ENCODE results near the gene STAT6. TPM values are rescaled to one million over a fixed set of nuclear protein-coding genes. Genes with fewer than 3 reads are reported as not detected.

The STAT6 gene
- total and polyA plus RNA-seq, 2 donors (not counting 3 experiments of a cell fraction or from before 2014, with no cell fraction given), result 136 to 147 TPM

- intact Hi-C loops (cut with micrococcal nuclease) (no loop called here), dilution Hi-C loops (cut with MboI; ENCODE audit: extremely low pct_ligation_motif_present, low sequenced_read_pairs) (no loop called here)
- H3K9ac ChIP-seq (replicated peaks; ENCODE audit: extremely low read depth, insufficient read depth, low read length), result no peak overlapping the region
- no peaks in the 10 kb centered on the region for H4K20me1 ChIP-seq (replicated peaks; ENCODE audit: control insufficient read depth, extremely low read depth, insufficient read depth, low read length)
- peaks cover 5% of the 10 kb centered on the region in 2 experiments for H3K27me3 ChIP-seq (ENCODE audit: control insufficient read depth in 2 of 2, insufficient read depth in 2 of 2, low read length in 2 of 2)
- no peak for FAIRE-seq
- CTCF ChIA-PET, result interaction anchor here (0.6 to 1.9 kb wide), 6 partner anchors 9 to 287 kb away, joined by 4 to 8 read pairs (median 5); partner anchors contain the start of gene HSD17B6
- no peaks in the 10 kb centered on the region for H3K36me3 ChIP-seq (ENCODE audit: control insufficient read depth in 2 of 2, extremely low read depth in 1 of 2, insufficient read depth in 2 of 2, low read length in 2 of 2)
- no peaks in the 10 kb centered on the region for H3K4me1 ChIP-seq (ENCODE audit: control insufficient read depth, extremely low read depth, insufficient read depth, low read length)
- no peaks in the 10 kb centered on the region for H3K79me2 ChIP-seq (ENCODE audit: control insufficient read depth, insufficient read depth, low read length)
- no peaks in the 10 kb centered on the region for H3K9me1 ChIP-seq (replicated peaks; ENCODE audit: control insufficient read depth, extremely low read depth, insufficient read depth, low read length)
- POLR2A ChIA-PET, result no interaction called here
- BruUV-seq (replicated peaks), result no TSS peak
- DNase-seq (ENCODE audit: low read depth, low spot score), result no peak
- H3K9me3 ChIP-seq (replicated peaks; ENCODE audit: control insufficient read depth, insufficient read depth, low read length), result no peaks in the 10 kb centered on the region
- H2AFZ ChIP-seq (ENCODE audit: low read depth, low read length), result no peak overlapping the region
- no peak overlapping the region for H3K4me2 ChIP-seq (ENCODE audit: insufficient read depth, low read length)
- no peak overlapping the region for H3K4me3 ChIP-seq (replicated peaks in 1 of 3; ENCODE audit: insufficient read depth in 1 of 3, low read depth in 1 of 3, low read length in 3 of 3)
- TF ChIP-seq FOS (IDR thresholded peaks at IDR 0.05; ENCODE audit: borderline replicate concordance, insufficient read depth, low read length) (no peak), POLR2AphosphoS5 (IDR thresholded peaks at IDR 0.05; ENCODE audit: insufficient read depth, low read depth, low read length) (no peak), MYC (IDR thresholded peaks at IDR 0.05; ENCODE audit: low read depth, low read length) (no peak), GATA2 (IDR thresholded peaks at IDR 0.05; ENCODE audit: insufficient read depth, insufficient read length, low read depth, low read length) (no peak), JUN (IDR thresholded peaks at IDR 0.05; ENCODE audit: borderline replicate concordance, insufficient read depth, insufficient read length, low read depth) (no peak), POLR2A (IDR thresholded peaks at IDR 0.05; ENCODE audit: low read depth, low read length) (no peak), EZH2 (IDR thresholded peaks at IDR 0.05; ENCODE audit: borderline replicate concordance, low read depth, low read length, severe bottlenecking) (no peak)
- TF ChIP-seq, protein P1, sequence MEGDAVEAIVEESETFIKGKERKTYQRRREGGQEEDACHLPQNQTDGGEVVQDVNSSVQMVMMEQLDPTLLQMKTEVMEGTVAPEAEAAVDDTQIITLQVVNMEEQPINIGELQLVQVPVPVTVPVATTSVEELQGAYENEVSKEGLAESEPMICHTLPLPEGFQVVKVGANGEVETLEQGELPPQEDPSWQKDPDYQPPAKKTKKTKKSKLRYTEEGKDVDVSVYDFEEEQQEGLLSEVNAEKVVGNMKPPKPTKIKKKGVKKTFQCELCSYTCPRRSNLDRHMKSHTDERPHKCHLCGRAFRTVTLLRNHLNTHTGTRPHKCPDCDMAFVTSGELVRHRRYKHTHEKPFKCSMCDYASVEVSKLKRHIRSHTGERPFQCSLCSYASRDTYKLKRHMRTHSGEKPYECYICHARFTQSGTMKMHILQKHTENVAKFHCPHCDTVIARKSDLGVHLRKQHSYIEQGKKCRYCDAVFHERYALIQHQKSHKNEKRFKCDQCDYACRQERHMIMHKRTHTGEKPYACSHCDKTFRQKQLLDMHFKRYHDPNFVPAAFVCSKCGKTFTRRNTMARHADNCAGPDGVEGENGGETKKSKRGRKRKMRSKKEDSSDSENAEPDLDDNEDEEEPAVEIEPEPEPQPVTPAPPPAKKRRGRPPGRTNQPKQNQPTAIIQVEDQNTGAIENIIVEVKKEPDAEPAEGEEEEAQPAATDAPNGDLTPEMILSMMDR (IDR thresholded peaks at IDR 0.05; ENCODE audit: extremely low read depth in 1 of 2, insufficient read depth in 1 of 2, low read depth in 1 of 2, low read length in 2 of 2), result no peak
- TF ChIP-seq, protein P2, sequence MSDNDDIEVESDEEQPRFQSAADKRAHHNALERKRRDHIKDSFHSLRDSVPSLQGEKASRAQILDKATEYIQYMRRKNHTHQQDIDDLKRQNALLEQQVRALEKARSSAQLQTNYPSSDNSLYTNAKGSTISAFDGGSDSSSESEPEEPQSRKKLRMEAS (IDR thresholded peaks at IDR 0.05; ENCODE audit: insufficient read depth, insufficient read length), result no peak
- no peak overlapping the region for H3K27ac ChIP-seq (ENCODE audit: insufficient read depth, low read depth, low read length)
These were observed 60.2 kb downstream of the STAT6 start for GRCh38 chr12:57051011-57051410.

Measured in endothelial cell of umbilical vein (primary cell).